ENCODE data around the gene SFT2D2. TPM values are rescaled to one million over a fixed set of nuclear protein-coding genes. Genes with fewer than 3 reads are reported as not detected.
A peak's percentile ranks its signal among the peaks of the same experiment; 100 is the strongest.

The SFT2D2 gene
- total RNA-seq, 2 experiments from 2014 or later, result 56.8 to 58.4 TPM

- Mint-ChIP-seq H3K27ac (no peak overlapping the region), H3K36me3 (peaks cover 51% of the 10 kb centered on the region), H3K27me3 (no peaks in the 10 kb centered on the region), H3K4me3 (no peak overlapping the region), H3K4me1 (peaks cover 10% of the 10 kb centered on the region), H3K9me3 (peaks cover 16% of the 10 kb centered on the region)
- no peak for DNase-seq
- POLR2A ChIA-PET, result no interaction called here
- no peak for ATAC-seq (ENCODE audit: low read depth)
Measured at GRCh38 chr1:168260393-168260792, 34.6 kb downstream of the SFT2D2 start.

- no peak for ATAC-seq (ENCODE audit: low read depth)
- DNase-seq, result no peak
- peaks cover 10% of the 10 kb centered on the region for H3K4me1 Mint-ChIP-seq
- POLR2A ChIA-PET, result no interaction called here
- no peaks in the 10 kb centered on the region for H3K27me3 Mint-ChIP-seq
- no peak overlapping the region for H3K27ac Mint-ChIP-seq
- H3K9me3 Mint-ChIP-seq, result peaks cover 9% of the 10 kb centered on the region
- H3K4me3 Mint-ChIP-seq, result no peak overlapping the region
- peaks cover 44% of the 10 kb centered on the region for H3K36me3 Mint-ChIP-seq
Measured at GRCh38 chr1:168261390-168261789, 35.6 kb downstream of the SFT2D2 start.

- H3K27ac Mint-ChIP-seq, result no peak overlapping the region
- peaks cover 10% of the 10 kb centered on the region for H3K4me1 Mint-ChIP-seq
- no peaks in the 10 kb centered on the region for H3K27me3 Mint-ChIP-seq
- H3K36me3 Mint-ChIP-seq, result peaks cover 28% of the 10 kb centered on the region
- POLR2A ChIA-PET, result interaction anchor here (0.6 kb wide), 1 partner anchor 52 kb away, joined by 3 read pairs; no protein-coding TSS in a partner anchor
- ATAC-seq (ENCODE audit: low read depth) (no peak), DNase-seq (no peak)
- H3K4me3 Mint-ChIP-seq, result no peak overlapping the region
- H3K9me3 Mint-ChIP-seq, result peaks cover 5% of the 10 kb centered on the region
Measured at GRCh38 chr1:168263130-168263529, 37.3 kb downstream of the SFT2D2 start.

- Mint-ChIP-seq H3K9me3 (peaks cover 5% of the 10 kb centered on the region), H3K27me3 (no peaks in the 10 kb centered on the region), H3K27ac (no peak overlapping the region), H3K36me3 (peaks cover 24% of the 10 kb centered on the region), H3K4me3 (no peak overlapping the region), H3K4me1 (peaks cover 10% of the 10 kb centered on the region)
- POLR2A ChIA-PET, result no interaction called here
- ATAC-seq (ENCODE audit: low read depth) (no peak), DNase-seq (no peak)
Measured at GRCh38 chr1:168264296-168264695, 38.5 kb downstream of the SFT2D2 start.

GRCh38 chr1:168265596-168265995 lies 39.8 kb downstream of the SFT2D2 start:
- H3K4me1 Mint-ChIP-seq, result peaks cover 10% of the 10 kb centered on the region
- no peak overlapping the region for H3K27ac Mint-ChIP-seq
- no peaks in the 10 kb centered on the region for H3K27me3 Mint-ChIP-seq
- no peak for ATAC-seq (ENCODE audit: low read depth)
- H3K4me3 Mint-ChIP-seq, result no peak overlapping the region
- H3K36me3 Mint-ChIP-seq, result peaks cover 20% of the 10 kb centered on the region
- peaks cover 6% of the 10 kb centered on the region for H3K9me3 Mint-ChIP-seq
- POLR2A ChIA-PET, result no interaction called here
- no peak for DNase-seq

- H3K4me1 Mint-ChIP-seq, result peaks cover 2% of the 10 kb centered on the region
- H3K9me3 Mint-ChIP-seq, result peaks cover 7% of the 10 kb centered on the region
- no peak for ATAC-seq (ENCODE audit: low read depth)
- DNase-seq, result no peak
- H3K27me3 Mint-ChIP-seq, result no peaks in the 10 kb centered on the region
- POLR2A ChIA-PET, result no interaction called here
- no peak overlapping the region for H3K27ac Mint-ChIP-seq
- H3K4me3 Mint-ChIP-seq, result no peak overlapping the region
- H3K36me3 Mint-ChIP-seq, result peaks cover 14% of the 10 kb centered on the region
Measured at GRCh38 chr1:168266644-168267186, 40.9 kb downstream of the SFT2D2 start.

GRCh38 chr1:168271636-168272035 lies 45.8 kb downstream of the SFT2D2 start:
- no peak overlapping the region for H3K27ac Mint-ChIP-seq
- ATAC-seq (ENCODE audit: low read depth), result no peak
- peaks cover 4% of the 10 kb centered on the region for H3K9me3 Mint-ChIP-seq
- H3K27me3 Mint-ChIP-seq, result no peaks in the 10 kb centered on the region
- DNase-seq, result no peak
- peaks cover 3% of the 10 kb centered on the region for H3K36me3 Mint-ChIP-seq
- peaks cover 5% of the 10 kb centered on the region for H3K4me1 Mint-ChIP-seq
- POLR2A ChIA-PET, result no interaction called here
- H3K4me3 Mint-ChIP-seq, result no peak overlapping the region

GRCh38 chr1:168273575-168273974 lies 47.8 kb downstream of the SFT2D2 start:
- Mint-ChIP-seq H3K9me3 (peaks cover 4% of the 10 kb centered on the region), H3K27me3 (no peaks in the 10 kb centered on the region), H3K4me1 (peaks cover 5% of the 10 kb centered on the region), H3K4me3 (no peak overlapping the region), H3K27ac (no peak overlapping the region), H3K36me3 (peaks cover 9% of the 10 kb centered on the region)
- DNase-seq, result no peak
- ATAC-seq (ENCODE audit: low read depth), result no peak
- POLR2A ChIA-PET, result no interaction called here

- peaks cover 2% of the 10 kb centered on the region for H3K9me3 Mint-ChIP-seq
- H3K27ac Mint-ChIP-seq, result no peak overlapping the region
- no peaks in the 10 kb centered on the region for H3K4me1 Mint-ChIP-seq
- no peaks in the 10 kb centered on the region for H3K27me3 Mint-ChIP-seq
- no peak for ATAC-seq (ENCODE audit: low read depth)
- DNase-seq, result no peak
- H3K4me3 Mint-ChIP-seq, result no peak overlapping the region
- POLR2A ChIA-PET, result no interaction called here
- H3K36me3 Mint-ChIP-seq, result peaks cover 6% of the 10 kb centered on the region
Measured at GRCh38 chr1:168279253-168279652, 53.4 kb downstream of the SFT2D2 start.

- no peak for ATAC-seq (ENCODE audit: low read depth)
- POLR2A ChIA-PET, result no interaction called here
- peaks cover 3% of the 10 kb centered on the region for H3K4me1 Mint-ChIP-seq
- no peak within 1 kb of the TSS for H3K27ac Mint-ChIP-seq
- peaks cover 6% of the 10 kb centered on the region for H3K36me3 Mint-ChIP-seq
- H3K4me3 Mint-ChIP-seq, result no peak within 1 kb of the TSS
- peaks cover 2% of the 10 kb centered on the region for H3K9me3 Mint-ChIP-seq
- H3K27me3 Mint-ChIP-seq, result no peaks in the 10 kb centered on the region
- DNase-seq, result no peak
Measured at GRCh38 chr1:168280296-168280927, 54.6 kb downstream of the SFT2D2 start, which contains the start of gene TBX19. TBX19 (plus strand) TSS chr1:168280877; CDS start chr1:168281091, 214 bp downstream.

- H3K9me3 Mint-ChIP-seq, result no peaks in the 10 kb centered on the region
- no peaks in the 10 kb centered on the region for H3K27me3 Mint-ChIP-seq
- no peak for DNase-seq
- H3K4me3 Mint-ChIP-seq, result no peak overlapping the region
- POLR2A ChIA-PET, result interaction anchor here (1.1 kb wide), 1 partner anchor 9 kb away, joined by 3 read pairs; no protein-coding TSS in a partner anchor
- no peak for ATAC-seq (ENCODE audit: low read depth)
- H3K27ac Mint-ChIP-seq, result no peak overlapping the region
- peaks cover 13% of the 10 kb centered on the region for H3K4me1 Mint-ChIP-seq
- peaks cover 6% of the 10 kb centered on the region for H3K36me3 Mint-ChIP-seq
Measured at GRCh38 chr1:168281603-168282325, 56.0 kb downstream of the SFT2D2 start.

GRCh38 chr1:168285521-168285790 lies 59.7 kb downstream of the SFT2D2 start:
- Mint-ChIP-seq H3K4me1 (peaks cover 22% of the 10 kb centered on the region), H3K27ac (no peak overlapping the region), H3K27me3 (no peaks in the 10 kb centered on the region), H3K4me3 (no peak overlapping the region), H3K9me3 (no peaks in the 10 kb centered on the region), H3K36me3 (no peaks in the 10 kb centered on the region)
- POLR2A ChIA-PET, result no interaction called here
- DNase-seq, result no peak
- ATAC-seq (ENCODE audit: low read depth), result no peak

- POLR2A ChIA-PET, result interaction anchor here (1.9 kb wide), 1 partner anchor 60 kb away, joined by 8 read pairs; the partner anchor contains the start of gene SFT2D2
- no peak overlapping the region for H3K4me3 Mint-ChIP-seq
- no peaks in the 10 kb centered on the region for H3K27me3 Mint-ChIP-seq
- ATAC-seq (ENCODE audit: low read depth) (no peak), DNase-seq (no peak)
- no peaks in the 10 kb centered on the region for H3K36me3 Mint-ChIP-seq
- H3K4me1 Mint-ChIP-seq, result peaks cover 22% of the 10 kb centered on the region
- no peaks in the 10 kb centered on the region for H3K9me3 Mint-ChIP-seq
- peak overlapping the region; percentile 40 for H3K27ac Mint-ChIP-seq
Measured at GRCh38 chr1:168285971-168286927, 60.4 kb downstream of the SFT2D2 start.
